HG03442 (cell line): ENCODE results near the gene BACE2.
"Not testable (repeated sequence)": the region's sequence is repeated elsewhere in the genome, so short reads cannot be mapped to it uniquely, and the experiment has no call there.

Experiments
- ATAC-seq: cut with Tn5 transposase; IDR thresholded peaks from one replicate; pipeline ENCODE4 v1.9.1; 2021; ENCODE audit warnings: mild to moderate bottlenecking, moderate library complexity; ENCODE audit not compliant: unreplicated experiment

BACE2 gene

GRCh38 chr21:41235201-41235600 is 67.2 kb downstream of the BACE2 start:
- ATAC-seq = no peak

DNA sequence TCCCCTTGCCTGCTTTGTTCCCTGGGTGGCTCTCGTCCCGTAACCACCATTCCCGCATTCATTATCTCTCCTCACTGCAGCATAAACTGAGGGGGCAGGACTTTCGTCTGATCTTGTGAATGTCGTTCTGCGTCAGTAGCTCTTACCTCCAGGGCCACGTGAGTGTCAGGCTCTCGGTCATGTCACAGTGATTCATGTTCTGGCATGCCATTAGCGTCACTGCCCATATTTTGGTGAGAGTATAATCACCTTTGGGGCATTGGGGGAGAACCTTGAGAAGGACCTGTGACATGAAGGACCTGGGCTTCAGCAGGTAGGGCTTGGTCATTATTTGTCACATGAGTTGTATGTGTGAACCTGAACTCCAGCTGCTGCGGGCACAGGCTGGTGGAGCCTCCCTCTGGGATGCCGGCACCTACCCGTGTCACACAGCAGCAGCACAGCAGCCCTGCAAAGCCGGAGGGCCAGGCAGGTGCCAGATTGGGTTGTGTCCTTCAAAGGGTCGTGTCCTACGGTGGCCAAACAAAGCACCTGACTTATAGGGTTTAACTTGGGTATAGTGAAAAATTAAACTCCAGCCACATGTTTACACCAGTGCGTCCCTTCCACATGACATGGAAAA is 68.5 kb downstream of the BACE2 start:
- ATAC-seq = no peak

DNA sequence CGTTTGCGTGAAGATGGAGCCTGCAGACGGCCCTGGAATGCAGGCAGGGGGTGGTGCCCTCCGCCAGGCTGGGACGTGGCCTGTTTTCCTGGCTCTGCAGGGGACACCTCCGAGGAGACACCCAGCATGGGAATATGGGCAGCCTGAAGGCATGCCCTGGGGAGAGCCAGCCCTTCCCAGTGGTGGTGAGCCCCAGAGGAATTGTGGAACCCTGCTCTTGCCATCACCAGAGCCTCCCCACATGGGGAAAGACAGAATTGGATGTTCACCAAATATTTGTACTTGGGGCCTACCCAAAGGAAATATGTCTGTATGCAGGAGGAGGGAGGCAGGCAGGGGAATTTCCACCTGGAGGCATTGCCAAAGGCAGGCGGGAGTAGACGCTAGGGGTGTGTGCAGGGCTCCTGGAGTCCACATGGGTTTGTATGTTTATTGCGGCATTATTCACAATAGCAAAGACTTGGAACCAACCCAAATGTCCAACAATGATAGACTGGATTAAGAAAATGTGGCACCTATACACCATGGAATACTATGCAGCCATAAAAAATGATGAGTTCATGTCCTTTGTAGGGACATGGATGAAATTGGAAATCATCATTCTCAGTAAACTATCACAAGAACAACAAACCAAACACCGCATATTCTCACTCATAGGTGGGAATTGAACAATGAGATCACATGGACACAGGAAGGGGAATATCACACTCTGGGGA is 70.3 kb downstream of the BACE2 start:
- ATAC-seq = not testable (repeated sequence)

DNA sequence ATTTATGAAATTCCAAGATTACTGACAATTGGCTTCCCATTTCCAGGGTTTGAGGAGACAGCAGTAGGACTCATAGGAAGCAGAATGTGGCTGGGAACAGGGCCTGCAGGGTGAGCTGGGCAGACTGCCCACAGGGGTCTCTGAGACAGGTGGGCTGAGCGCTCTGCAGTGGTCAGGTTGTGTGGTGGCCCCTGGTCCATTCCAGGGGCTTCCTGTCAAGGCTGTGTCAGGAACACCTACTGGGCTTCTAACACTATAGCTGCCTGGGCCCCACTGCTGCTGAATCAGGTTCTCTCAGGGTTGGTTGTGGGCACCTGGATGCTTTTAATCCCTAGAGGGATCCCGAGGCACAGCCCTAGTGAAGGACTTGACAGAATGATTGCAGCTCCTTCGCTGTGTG is 72.1 kb downstream of the BACE2 start:
- no peak for ATAC-seq

DNA sequence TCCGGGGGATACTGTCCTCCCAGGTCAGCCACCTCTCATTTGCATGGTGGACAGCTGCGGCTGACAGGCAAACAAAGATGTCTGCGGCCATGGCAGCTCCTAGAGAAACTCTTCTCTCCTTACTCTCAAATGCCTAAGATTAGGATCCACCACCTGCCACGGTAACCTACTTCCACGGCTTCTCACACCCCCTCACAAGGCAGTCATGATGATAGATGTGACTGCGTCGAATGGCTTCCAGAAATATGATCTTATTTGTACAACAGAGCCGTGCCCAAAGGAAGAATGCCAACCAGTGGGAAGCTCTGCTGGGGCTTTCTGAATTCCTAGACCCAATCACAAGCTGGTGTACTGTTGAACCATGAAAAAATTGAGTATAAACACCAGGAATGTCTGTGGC is 73.4 kb downstream of the BACE2 start:
- ATAC-seq = no peak

DNA sequence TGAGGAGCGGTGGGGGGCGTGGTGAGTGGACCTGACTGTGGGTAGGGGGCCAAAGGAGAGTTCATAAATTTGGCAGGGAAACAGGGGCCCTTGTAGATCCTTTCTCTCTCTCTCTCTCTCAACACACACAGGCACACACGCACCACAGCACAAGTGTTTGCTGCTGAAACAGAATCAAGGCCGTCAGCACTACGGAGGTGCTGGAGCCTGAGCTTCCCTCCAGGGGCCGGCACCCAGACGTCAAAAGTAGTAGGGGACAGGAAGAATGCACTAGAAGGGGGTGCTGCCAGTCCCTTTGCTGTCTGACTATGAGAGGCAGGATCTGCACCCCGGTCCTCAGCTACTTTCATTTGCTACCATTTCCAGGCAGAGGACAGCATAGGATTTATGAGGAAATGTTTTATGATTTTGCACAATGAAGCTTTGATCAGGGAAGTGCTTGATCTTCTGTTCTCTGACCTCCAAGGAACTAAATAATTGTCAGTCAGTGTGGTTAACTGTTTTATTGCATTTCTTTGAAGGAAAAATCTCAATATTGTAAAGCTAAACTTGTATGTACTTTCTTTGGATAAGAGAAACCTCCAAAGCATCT is 74.4 kb downstream of the BACE2 start:
- ATAC-seq = no peak

DNA sequence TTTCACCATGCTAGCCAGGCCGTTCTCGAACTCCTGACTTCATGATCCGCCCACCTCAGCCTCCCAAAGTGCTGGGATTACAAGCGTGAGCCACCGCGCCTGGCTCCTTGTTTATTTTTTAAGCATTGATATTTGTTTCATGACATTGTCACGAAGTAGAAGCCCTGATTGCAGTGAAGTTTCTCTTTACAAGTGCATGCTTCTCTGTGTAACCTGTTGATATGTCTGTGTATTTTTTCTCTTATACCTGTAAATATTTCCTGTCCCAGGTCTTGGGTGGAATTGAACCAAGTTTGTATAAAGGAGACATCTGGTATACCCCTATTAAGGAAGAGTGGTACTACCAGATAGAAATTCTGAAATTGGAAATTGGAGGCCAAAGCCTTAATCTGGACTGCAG is 75.1 kb downstream of the BACE2 start:
- ATAC-seq = no peak

- ATAC-seq = not testable (repeated sequence)
Measured at GRCh38 chr21:41244266-41244880, 76.4 kb downstream of the BACE2 start.

DNA sequence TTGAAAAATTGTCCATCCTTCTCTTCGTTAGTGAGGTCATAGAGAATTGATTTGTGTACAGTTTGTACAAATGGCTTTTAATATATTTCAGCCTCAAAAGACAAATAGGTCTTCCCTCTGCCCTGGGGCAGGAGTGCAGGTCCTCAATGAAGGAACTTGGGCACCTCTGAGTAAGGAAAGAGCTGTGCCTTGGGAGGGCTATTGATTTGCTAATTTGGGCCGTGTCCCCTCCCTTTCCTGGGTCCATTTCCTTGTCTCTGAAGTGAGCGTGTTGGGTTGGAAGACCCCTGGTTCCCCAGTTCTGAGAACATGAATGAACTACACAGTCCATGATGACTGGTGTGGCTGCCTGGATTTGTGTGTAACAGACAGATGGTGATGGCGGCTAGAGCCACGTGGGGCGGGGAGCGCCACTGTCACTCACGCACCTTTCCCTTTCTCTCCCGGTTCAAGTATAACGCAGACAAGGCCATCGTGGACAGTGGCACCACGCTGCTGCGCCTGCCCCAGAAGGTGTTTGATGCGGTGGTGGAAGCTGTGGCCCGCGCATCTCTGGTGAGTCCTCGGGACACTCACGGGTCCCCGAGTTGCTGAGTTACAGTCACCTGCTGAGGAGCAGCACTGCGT is 77.7 kb downstream of the BACE2 start:
- ATAC-seq = no peak

GRCh38 chr21:41246808-41247207 is 78.8 kb downstream of the BACE2 start:
- no peak for ATAC-seq

DNA sequence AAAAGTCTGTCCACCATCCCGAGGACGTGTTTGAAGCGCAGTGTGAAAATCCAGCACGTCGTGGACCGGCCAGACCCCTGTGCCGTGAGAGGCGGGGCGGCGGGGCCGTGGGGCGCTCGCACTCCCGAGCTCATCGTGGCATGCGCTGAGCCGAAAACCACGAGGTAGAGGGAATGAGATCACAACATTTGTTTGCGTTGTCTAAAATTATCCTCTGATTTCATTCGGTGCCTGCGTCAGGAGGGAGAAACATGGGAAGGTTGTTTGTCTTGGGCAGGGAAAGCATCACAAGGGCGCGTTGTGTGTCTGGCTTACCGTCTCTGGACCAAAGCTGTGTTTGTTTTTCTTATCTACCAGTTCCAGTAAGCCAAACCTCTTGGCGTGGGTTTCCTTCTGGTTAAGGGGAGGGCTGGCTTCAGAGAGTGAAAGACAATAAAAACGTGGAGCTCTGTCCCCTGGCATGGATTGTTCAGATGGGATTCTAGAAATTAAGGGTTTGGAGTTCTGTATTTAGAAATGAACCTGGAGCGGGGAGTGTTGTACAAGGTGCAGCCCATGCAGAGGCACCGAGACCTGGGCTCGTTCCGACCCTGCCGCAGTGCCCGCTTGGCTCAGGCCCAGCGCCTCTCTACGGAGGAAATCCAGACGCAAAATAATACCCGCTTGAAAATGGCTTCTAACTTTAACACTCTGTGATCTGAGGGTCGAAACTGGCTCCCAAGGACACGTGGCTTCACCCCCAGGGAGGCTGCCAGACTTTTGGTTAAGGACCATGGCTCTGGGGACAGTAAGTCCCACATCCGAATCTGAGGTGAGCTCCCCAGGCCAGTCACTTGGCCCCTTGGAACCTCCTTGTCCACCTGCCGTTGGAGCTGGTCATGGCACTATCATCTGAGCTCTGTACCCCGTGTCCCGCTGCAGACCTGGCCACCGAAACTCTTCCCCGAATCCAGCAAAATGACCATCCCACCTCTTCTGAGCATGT is 79.9 kb downstream of the BACE2 start:
- no peak for ATAC-seq

GRCh38 chr21:41249476-41249875 is 81.5 kb downstream of the BACE2 start:
- ATAC-seq = no peak

GRCh38 chr21:41250519-41250918 is 82.6 kb downstream of the BACE2 start:
- no peak for ATAC-seq

DNA sequence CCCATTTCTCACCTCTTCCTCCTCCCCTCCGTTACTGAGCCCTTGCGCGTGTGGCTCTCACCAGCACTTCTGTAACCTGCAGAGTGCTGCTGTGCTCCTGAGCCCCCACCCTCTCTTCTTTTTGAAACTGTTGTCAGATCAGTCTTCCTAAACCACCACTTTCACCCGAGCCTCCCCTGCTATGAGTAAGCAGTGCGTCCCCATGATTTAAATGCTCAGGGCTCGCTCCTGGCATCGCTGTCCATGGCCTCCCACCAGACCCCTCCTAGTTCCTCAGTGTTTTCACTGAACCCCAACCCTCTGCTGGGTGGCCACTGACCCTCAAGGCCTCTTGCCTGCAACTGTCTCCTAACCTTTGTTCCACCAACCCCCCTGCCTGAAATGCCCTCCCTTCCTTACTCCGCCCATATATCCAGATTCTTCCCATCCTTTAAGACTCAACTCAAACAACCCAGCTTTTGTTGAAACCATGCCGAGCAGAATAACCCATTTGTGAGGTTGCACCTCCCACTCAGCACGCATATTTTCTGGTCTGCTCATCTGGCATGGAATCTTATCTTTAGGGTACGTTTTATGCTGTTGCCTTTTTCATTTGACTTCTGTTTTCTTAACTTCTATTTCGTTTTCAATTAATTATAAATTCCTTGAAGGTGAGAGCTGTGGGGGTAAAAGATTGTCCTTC is 84.1 kb downstream of the BACE2 start:
- no peak for ATAC-seq

DNA sequence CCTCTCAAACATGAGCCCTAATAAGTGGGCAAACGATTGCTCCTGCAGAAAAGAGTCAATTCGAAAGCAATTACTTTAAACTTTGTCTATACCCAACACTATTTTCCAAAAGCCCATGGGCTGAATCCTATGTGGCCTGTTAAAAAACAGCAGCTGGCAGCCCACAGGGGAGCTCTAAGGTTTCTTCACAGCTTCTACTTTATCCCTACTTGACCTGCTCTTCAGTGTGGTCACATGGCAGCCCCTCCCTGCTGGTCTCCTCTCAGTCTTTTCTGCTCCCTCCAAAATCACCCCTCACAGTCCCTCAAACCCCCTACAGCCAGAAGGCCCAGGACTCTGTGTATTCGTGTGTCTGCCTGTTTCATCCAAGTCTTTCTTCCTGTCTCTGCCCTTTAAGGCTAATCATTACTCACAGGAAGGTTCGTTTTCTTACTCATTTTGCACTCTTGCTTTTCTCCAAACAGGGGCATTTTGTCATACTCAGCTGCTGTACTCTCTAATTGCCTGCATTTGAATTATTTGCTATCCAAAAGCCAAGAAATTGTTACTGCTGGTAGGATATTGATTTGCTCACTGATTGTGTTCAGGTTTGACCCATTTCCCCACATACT is 86.2 kb downstream of the BACE2 start:
- no peak for ATAC-seq

- ATAC-seq = no peak
Measured at GRCh38 chr21:41255190-41255589, 87.2 kb downstream of the BACE2 start.

GRCh38 chr21:41256231-41256630 is 88.3 kb downstream of the BACE2 start:
- ATAC-seq = not testable (repeated sequence)

DNA sequence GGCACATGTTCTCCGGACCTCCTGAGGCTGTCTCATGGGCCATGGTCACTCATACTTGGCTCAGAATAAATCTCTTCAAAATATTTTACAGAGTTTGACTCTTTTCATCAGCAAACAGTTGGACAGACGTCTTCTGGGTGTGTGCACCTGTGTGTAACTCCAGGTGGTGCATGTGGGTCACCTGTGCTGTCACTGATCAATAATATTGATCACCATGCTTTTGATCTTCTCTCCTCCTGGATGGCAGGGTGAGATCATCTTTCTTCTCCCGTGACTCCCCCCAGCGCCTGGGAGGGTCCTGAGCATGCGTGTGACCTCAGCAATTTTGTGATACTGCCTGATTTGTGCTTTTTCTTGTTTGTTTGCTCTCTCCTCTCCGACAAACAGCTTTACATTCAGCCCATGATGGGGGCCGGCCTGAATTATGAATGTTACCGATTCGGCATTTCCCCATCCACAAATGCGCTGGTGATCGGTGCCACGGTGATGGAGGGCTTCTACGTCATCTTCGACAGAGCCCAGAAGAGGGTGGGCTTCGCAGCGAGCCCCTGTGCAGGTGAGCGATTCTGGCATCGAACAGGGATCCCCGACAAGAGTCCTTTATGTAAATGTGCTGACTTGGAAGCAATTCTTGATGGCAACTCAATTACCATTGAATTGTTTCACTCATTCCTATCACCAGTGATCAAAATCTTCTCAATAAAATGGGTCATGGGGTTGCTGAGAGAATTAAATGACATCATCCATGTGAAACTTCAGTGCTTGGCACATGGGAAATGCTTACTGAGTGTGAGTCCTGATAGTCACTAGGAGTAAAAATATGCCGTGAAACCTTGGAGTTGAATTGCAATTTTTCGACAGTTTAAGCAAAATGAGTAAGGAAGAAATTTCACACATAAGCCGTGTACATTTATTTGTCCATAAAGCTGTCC is 89.1 kb downstream of the BACE2 start:
- no peak for ATAC-seq
